ENCODE data around the gene PPARD. TPM values are rescaled to one million over a fixed set of nuclear protein-coding genes. Genes with fewer than 3 reads are reported as not detected.
A peak's percentile ranks its signal among the peaks of the same experiment; 100 is the strongest.

Gene PPARD
- total RNA-seq, 1 experiment from 2014 or later: 24.7 TPM

- Histone ChIP-seq H3K4me1 (replicated peaks; ENCODE audit: insufficient read depth) (no peaks in the 10 kb centered on the region), H2AFZ (no peak overlapping the region), H3K4me3 (no peak overlapping the region), H3K79me2 (ENCODE audit: low read depth) (no peaks in the 10 kb centered on the region), H3K9me3 (ENCODE audit: insufficient read depth, low read depth) (no peaks in the 10 kb centered on the region), H3F3A (ENCODE audit: insufficient read depth, low read depth) (no peaks in the 10 kb centered on the region), H3K9me2 (ENCODE audit: insufficient read depth) (no peaks in the 10 kb centered on the region), H3K27me3 (ENCODE audit: insufficient read depth, low read depth) (no peaks in the 10 kb centered on the region), H3K36me3 (ENCODE audit: low read depth) (no peaks in the 10 kb centered on the region), H3K27ac (no peak overlapping the region), H3K4me2 (no peak overlapping the region), H4K20me1 (ENCODE audit: insufficient read depth) (no peaks in the 10 kb centered on the region)
- CTCF ChIA-PET: no interaction called here
- intact Hi-C loops (cut with micrococcal nuclease; ENCODE audit: unreplicated experiment): no loop called here
- no peak for DNase-seq
- TF ChIP-seq EZH2 (IDR thresholded peaks at IDR 0.05; ENCODE audit: low read depth) (no peak), CTCF (conservative IDR thresholded peaks at IDR 0.05) (no peak)
- BruUV-seq (replicated peaks): no TSS peak
- POLR2A ChIA-PET (ENCODE audit: unreplicated experiment): interaction anchor here (0.5 kb wide), 1 partner anchor 425 kb away, joined by 4 read pairs; the partner anchor contains the start of gene TAF11
Observed at GRCh38 chr6:35312807-35313206, 29.6 kb upstream of the PPARD start.

- BruUV-seq (replicated peaks): no TSS peak
- Histone ChIP-seq H3K4me1 (replicated peaks; ENCODE audit: insufficient read depth) (no peaks in the 10 kb centered on the region), H3K79me2 (ENCODE audit: low read depth) (no peaks in the 10 kb centered on the region), H3K27me3 (ENCODE audit: insufficient read depth, low read depth) (no peaks in the 10 kb centered on the region), H3K9me2 (ENCODE audit: insufficient read depth) (no peaks in the 10 kb centered on the region), H3K27ac (no peak overlapping the region), H3K4me2 (no peak overlapping the region), H3K4me3 (no peak overlapping the region), H4K20me1 (ENCODE audit: insufficient read depth) (no peaks in the 10 kb centered on the region), H2AFZ (no peak overlapping the region), H3F3A (ENCODE audit: insufficient read depth, low read depth) (no peaks in the 10 kb centered on the region), H3K9me3 (ENCODE audit: insufficient read depth, low read depth) (no peaks in the 10 kb centered on the region), H3K36me3 (ENCODE audit: low read depth) (no peaks in the 10 kb centered on the region)
- POLR2A ChIA-PET (ENCODE audit: unreplicated experiment): interaction anchor here (0.6 kb wide), 2 partner anchors 24 to 154 kb away, joined by 4 to 18 read pairs; no protein-coding TSS in a partner anchor
- CTCF ChIA-PET: interaction anchor here (0.6 kb wide), 1 partner anchor 51 kb away, joined by 8 read pairs; no protein-coding TSS in a partner anchor
- DNase-seq: no peak
- intact Hi-C loops (cut with micrococcal nuclease; ENCODE audit: unreplicated experiment): no loop called here
- TF ChIP-seq CTCF (conservative IDR thresholded peaks at IDR 0.05): no peak
- no peak for TF ChIP-seq EZH2 (IDR thresholded peaks at IDR 0.05; ENCODE audit: low read depth)
Observed at GRCh38 chr6:35317483-35318195, 24.7 kb upstream of the PPARD start.

- Histone ChIP-seq H3F3A (ENCODE audit: insufficient read depth, low read depth) (no peaks in the 10 kb centered on the region), H3K4me1 (replicated peaks; ENCODE audit: insufficient read depth) (no peaks in the 10 kb centered on the region), H3K4me2 (no peak overlapping the region), H3K9me2 (ENCODE audit: insufficient read depth) (no peaks in the 10 kb centered on the region), H3K4me3 (no peak overlapping the region), H2AFZ (no peak overlapping the region), H3K27ac (no peak overlapping the region), H3K79me2 (ENCODE audit: low read depth) (no peaks in the 10 kb centered on the region), H3K27me3 (ENCODE audit: insufficient read depth, low read depth) (no peaks in the 10 kb centered on the region), H3K9me3 (ENCODE audit: insufficient read depth, low read depth) (no peaks in the 10 kb centered on the region), H3K36me3 (ENCODE audit: low read depth) (no peaks in the 10 kb centered on the region), H4K20me1 (ENCODE audit: insufficient read depth) (no peaks in the 10 kb centered on the region)
- TF ChIP-seq EZH2 (IDR thresholded peaks at IDR 0.05; ENCODE audit: low read depth): no peak
- TF ChIP-seq CTCF (conservative IDR thresholded peaks at IDR 0.05): no peak
- peak in 1 of 2 experiments; percentile 83 for DNase-seq
- ChIA-PET POLR2A (ENCODE audit: unreplicated experiment) (interaction anchor here (0.6 to 0.7 kb wide), 4 partner anchors 23 to 309 kb away, joined by 3 to 18 read pairs (median 4); no protein-coding TSS in a partner anchor), CTCF (interaction anchor here (0.6 kb wide), 2 partner anchors 50 to 136 kb away, joined by 3 to 8 read pairs; no protein-coding TSS in a partner anchor)
- no TSS peak for BruUV-seq (replicated peaks)
- intact Hi-C loops (cut with micrococcal nuclease; ENCODE audit: unreplicated experiment): no loop called here
Observed at GRCh38 chr6:35318196-35319171, 23.9 kb upstream of the PPARD start.

Measured in PC-9 (cell line).